Measurements from ENCODE around the gene ITGA4.
A peak's percentile ranks its signal among the peaks of the same experiment; 100 is the strongest.

The ITGA4 gene

GRCh38 chr2:181517685-181518301 lies 60.6 kb downstream of the ITGA4 start:
- peak in 1 of 5 experiments; percentile 1 for DNase-seq

- no peak for DNase-seq
Observed at GRCh38 chr2:181520253-181520652, 63.1 kb downstream of the ITGA4 start.

- DNase-seq, result no peak
Observed at GRCh38 chr2:181523756-181524155, 66.6 kb downstream of the ITGA4 start.

GRCh38 chr2:181526014-181526413 lies 68.8 kb downstream of the ITGA4 start:
- DNase-seq, result no peak

GRCh38 chr2:181527058-181527457 lies 69.9 kb downstream of the ITGA4 start:
- DNase-seq, result no peak

GRCh38 chr2:181528441-181528840 lies 71.3 kb downstream of the ITGA4 start:
- no peak for DNase-seq

- DNase-seq, result no peak
Observed at GRCh38 chr2:181536730-181537129, 79.5 kb downstream of the ITGA4 start.

- no peak for DNase-seq
Observed at GRCh38 chr2:181540421-181540820, 83.2 kb downstream of the ITGA4 start.

- no peak for DNase-seq
Observed at GRCh38 chr2:181542170-181542569, 85.0 kb downstream of the ITGA4 start.

- no peak for DNase-seq
Observed at GRCh38 chr2:181546086-181546485, 88.9 kb downstream of the ITGA4 start.

- DNase-seq, result no peak
Observed at GRCh38 chr2:181552808-181553207, 95.6 kb downstream of the ITGA4 start.

- no peak for DNase-seq
Observed at GRCh38 chr2:181553244-181553643, 96.1 kb downstream of the ITGA4 start.

GRCh38 chr2:181554061-181554830 lies 97.1 kb downstream of the ITGA4 start:
- DNase-seq, result no peak

GRCh38 chr2:181558371-181558770 lies 101.2 kb downstream of the ITGA4 start:
- no peak for DNase-seq

- DNase-seq, result no peak
Observed at GRCh38 chr2:181563101-181563692, 106.0 kb downstream of the ITGA4 start.

- no peak for DNase-seq
Observed at GRCh38 chr2:181566334-181567032, 109.3 kb downstream of the ITGA4 start.

GRCh38 chr2:181570059-181570458 lies 112.9 kb downstream of the ITGA4 start:
- DNase-seq, result no peak

GRCh38 chr2:181570833-181571661 lies 113.9 kb downstream of the ITGA4 start:
- DNase-seq, result no peak

GRCh38 chr2:181573140-181573736 lies 116.1 kb downstream of the ITGA4 start:
- no peak for DNase-seq

- no peak for DNase-seq
Observed at GRCh38 chr2:181574321-181574720, 117.1 kb downstream of the ITGA4 start.

GRCh38 chr2:181575024-181575649 lies 118.0 kb downstream of the ITGA4 start:
- DNase-seq, result no peak

- no peak for DNase-seq
Observed at GRCh38 chr2:181575650-181576025, 118.5 kb downstream of the ITGA4 start.
